Measurements from ENCODE around the gene ROBO1. TPM values are rescaled to one million over a fixed set of nuclear protein-coding genes. Genes with fewer than 3 reads are reported as not detected.
"Not testable (repeated sequence)": the region's sequence is repeated elsewhere in the genome, so short reads cannot be mapped to it uniquely, and the experiment has no call there.

Gene ROBO1
- total RNA-seq, 2 donors from 2014 or later: 7.6 to 19.7 TPM

GRCh38 chr3:79178471-79179180 lies 589.2 kb downstream of the ROBO1 start:
- no peaks in the 10 kb centered on the region for H3K9me3 ChIP-seq
- no peak overlapping the region for H3K27ac ChIP-seq
- H3K36me3 ChIP-seq: no peaks in the 10 kb centered on the region
- no peak for TF ChIP-seq CTCF (IDR thresholded peaks at IDR 0.05)
- no peaks in the 10 kb centered on the region for H3K27me3 ChIP-seq
- H3K4me1 ChIP-seq: no peaks in the 10 kb centered on the region
- no peak for DNase-seq (ENCODE audit: low spot score)
- H3K4me3 ChIP-seq: no peak overlapping the region

DNA sequence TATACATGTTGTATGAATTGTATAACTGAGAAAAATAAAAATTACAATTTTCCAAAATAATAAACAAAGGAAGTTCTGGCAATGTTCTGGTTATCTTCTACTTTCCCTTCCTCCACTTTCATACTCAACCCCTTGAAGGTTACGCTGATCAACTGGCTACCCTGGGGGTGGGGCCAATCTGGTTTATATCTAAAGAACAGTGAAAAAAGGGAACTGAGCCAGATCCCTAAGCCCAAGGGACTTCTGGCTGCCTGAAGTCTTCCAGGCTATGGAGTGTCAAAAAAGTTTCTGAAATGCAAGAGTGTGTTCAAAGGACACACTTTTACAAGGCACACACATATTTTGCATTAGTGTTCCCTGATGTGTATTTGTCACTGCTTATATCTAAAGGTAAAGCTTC lies 591.9 kb downstream of the ROBO1 start:
- no peak for DNase-seq (ENCODE audit: low spot score)
- no peaks in the 10 kb centered on the region for H3K9me3 ChIP-seq
- no peaks in the 10 kb centered on the region for H3K27me3 ChIP-seq
- no peak for TF ChIP-seq CTCF (IDR thresholded peaks at IDR 0.05)
- no peak overlapping the region for H3K27ac ChIP-seq
- no peak overlapping the region for H3K4me3 ChIP-seq
- H3K36me3 ChIP-seq: no peaks in the 10 kb centered on the region
- H3K4me1 ChIP-seq: no peaks in the 10 kb centered on the region

- DNase-seq (ENCODE audit: low spot score); H3K4me3 ChIP-seq; H3K27me3 ChIP-seq; H3K36me3 ChIP-seq; H3K9me3 ChIP-seq; H3K27ac ChIP-seq; H3K4me1 ChIP-seq: not testable (repeated sequence)
Observed at GRCh38 chr3:79173259-79173658, 594.5 kb downstream of the ROBO1 start.

- TF ChIP-seq CTCF (IDR thresholded peaks at IDR 0.05): no peak
- Histone ChIP-seq H3K27ac (no peak overlapping the region), H3K9me3 (no peaks in the 10 kb centered on the region), H3K27me3 (no peaks in the 10 kb centered on the region), H3K36me3 (no peaks in the 10 kb centered on the region), H3K4me1 (no peaks in the 10 kb centered on the region), H3K4me3 (no peak overlapping the region)
- no peak for DNase-seq (ENCODE audit: low spot score)
Observed at GRCh38 chr3:79172241-79172640, 595.6 kb downstream of the ROBO1 start.

DNA sequence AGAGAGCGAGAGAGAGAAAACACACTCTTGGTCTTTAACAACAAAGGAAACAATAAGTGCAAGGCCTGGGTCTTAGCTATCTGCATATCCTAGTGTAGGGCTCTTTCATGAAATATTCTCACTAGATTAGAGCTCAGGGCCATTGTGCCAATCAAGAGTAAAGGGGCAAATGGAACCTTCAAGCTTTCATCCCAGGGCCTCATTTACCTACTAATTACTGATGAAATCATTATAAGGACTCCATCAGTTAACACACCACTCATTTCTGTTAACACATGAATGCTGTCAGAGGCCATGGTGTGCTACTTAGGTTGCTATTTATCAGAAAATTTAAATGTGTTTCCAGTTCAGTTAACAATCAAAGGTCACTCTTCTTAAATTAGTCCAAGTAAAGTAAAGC lies 597.8 kb downstream of the ROBO1 start:
- Histone ChIP-seq H3K27ac (no peak overlapping the region), H3K4me3 (no peak overlapping the region), H3K9me3 (no peaks in the 10 kb centered on the region), H3K4me1 (no peaks in the 10 kb centered on the region), H3K27me3 (no peaks in the 10 kb centered on the region), H3K36me3 (no peaks in the 10 kb centered on the region)
- DNase-seq (ENCODE audit: low spot score): no peak
- no peak for TF ChIP-seq CTCF (IDR thresholded peaks at IDR 0.05)

DNA sequence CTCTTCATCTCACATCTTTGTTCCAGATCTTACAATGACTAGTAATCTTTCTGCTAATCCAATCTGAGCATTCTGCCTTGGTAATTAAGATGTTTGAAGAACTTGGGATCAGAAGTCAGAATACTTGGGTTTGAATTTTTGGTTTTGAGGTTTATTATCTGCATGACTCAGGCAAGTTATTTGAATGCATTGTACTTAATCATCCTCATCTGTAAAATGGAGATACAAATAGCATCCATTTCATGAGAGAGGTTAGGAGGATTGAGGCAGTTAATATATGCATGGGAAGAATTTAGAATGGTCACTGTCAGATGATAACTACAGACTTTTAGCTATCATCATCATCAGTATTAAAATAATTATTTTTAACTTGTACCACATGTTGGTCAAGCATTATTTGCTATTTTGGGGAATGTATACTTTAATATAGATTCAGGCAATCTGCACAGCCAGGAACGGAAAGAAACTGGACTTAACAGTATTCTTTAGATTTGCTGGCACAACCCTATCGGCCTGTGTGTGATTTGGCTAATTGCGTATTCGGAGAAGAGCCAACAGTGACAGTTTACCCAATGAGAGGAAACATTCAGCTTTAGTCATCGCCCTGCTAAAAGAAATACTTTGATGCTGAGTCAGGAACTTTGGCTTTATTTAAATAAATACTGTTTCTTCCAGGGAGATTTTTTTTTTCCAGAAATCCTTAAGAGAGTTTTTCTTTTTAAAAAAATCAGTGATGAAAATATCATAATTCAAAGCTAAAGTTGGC lies 600.0 kb downstream of the ROBO1 start:
- Histone ChIP-seq H3K36me3 (no peaks in the 10 kb centered on the region), H3K4me3 (no peak overlapping the region), H3K27ac (no peak overlapping the region), H3K4me1 (no peaks in the 10 kb centered on the region), H3K27me3 (no peaks in the 10 kb centered on the region), H3K9me3 (no peaks in the 10 kb centered on the region)
- TF ChIP-seq CTCF (IDR thresholded peaks at IDR 0.05): no peak
- no peak for DNase-seq (ENCODE audit: low spot score)

All from right atrium auricular region (tissue), 2 donors.